PC-3 (cell line): ENCODE data around the gene EED.

Experiments used
- EZH2 ChIP-seq: fragments of 300-600 bp; sonication (generic); IDR thresholded peaks from one replicate; pipeline ENCODE4 v1.6.1; 2017; ENCODE audit warnings: antibody characterized with exemption, mild to moderate bottlenecking, low read length; ENCODE audit not compliant: unreplicated experiment
- TF ChIP-seq, protein P1 (sequence below): fragments of 300-600 bp; sonication (generic); conservative IDR thresholded peaks from 2 replicates; pipeline ENCODE4 v1.5.1; 2017; ENCODE audit warnings: antibody characterized with exemption, low read depth, mild to moderate bottlenecking, low read length

DNA sequence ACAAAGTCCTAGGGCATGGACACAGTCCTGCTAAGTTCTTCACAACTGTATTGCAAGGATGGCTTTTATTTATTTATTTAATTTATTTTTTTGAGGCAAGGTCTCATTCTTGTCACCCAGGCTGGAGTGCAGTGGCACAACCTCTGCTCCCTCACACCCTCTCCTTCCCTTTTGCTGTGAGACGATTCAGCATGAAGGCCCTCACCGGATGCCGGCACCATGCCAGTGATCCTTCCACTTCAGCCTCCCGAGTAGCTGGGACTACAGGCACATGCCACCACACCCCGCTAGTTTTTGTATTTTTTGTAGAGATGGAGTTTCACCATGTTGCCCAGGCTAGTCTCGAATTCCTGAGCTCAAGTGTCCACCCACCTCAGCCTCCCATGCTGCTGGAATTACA is 17.8 kb downstream of the EED start:
- no peak for TF ChIP-seq EZH2
- TF ChIP-seq, protein P1, sequence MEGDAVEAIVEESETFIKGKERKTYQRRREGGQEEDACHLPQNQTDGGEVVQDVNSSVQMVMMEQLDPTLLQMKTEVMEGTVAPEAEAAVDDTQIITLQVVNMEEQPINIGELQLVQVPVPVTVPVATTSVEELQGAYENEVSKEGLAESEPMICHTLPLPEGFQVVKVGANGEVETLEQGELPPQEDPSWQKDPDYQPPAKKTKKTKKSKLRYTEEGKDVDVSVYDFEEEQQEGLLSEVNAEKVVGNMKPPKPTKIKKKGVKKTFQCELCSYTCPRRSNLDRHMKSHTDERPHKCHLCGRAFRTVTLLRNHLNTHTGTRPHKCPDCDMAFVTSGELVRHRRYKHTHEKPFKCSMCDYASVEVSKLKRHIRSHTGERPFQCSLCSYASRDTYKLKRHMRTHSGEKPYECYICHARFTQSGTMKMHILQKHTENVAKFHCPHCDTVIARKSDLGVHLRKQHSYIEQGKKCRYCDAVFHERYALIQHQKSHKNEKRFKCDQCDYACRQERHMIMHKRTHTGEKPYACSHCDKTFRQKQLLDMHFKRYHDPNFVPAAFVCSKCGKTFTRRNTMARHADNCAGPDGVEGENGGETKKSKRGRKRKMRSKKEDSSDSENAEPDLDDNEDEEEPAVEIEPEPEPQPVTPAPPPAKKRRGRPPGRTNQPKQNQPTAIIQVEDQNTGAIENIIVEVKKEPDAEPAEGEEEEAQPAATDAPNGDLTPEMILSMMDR, result no peak
